VCaP (cell line): Measurements from ENCODE around the gene AGER.
A peak's percentile ranks its signal among the peaks of the same experiment; 100 is the strongest.
"Not testable (repeated sequence)": the region's sequence is repeated elsewhere in the genome, so short reads cannot be mapped to it uniquely, and the experiment has no call there.

Source experiments
- H3K27ac ChIP-seq: fragments of 450-650 bp; 2 replicates; pipeline ENCODE4 v1.5.1; 2017
- CTCF ChIP-seq: fragments of 450-650 bp; conservative IDR thresholded peaks from 2 replicates; pipeline ENCODE4 v1.5.1; 2017; ENCODE audit warnings: mild to moderate bottlenecking, moderate library complexity

AGER gene

GRCh38 chr6:32198345-32198696, 14.3 kb upstream of the AGER start:
- no peak overlapping the region for H3K27ac ChIP-seq
- no peak for TF ChIP-seq CTCF

GRCh38 chr6:32196682-32197616, 12.9 kb upstream of the AGER start:
- no peak for TF ChIP-seq CTCF
- H3K27ac ChIP-seq, result peak overlapping the region; percentile 97

- no peak for TF ChIP-seq CTCF
- peak overlapping the region; percentile 97 for H3K27ac ChIP-seq
Measured at GRCh38 chr6:32195902-32196681, 12.0 kb upstream of the AGER start.

- peak overlapping the region; percentile 97 for H3K27ac ChIP-seq
- TF ChIP-seq CTCF, result no peak; the same call in 1 of the 2 replicates
Measured at GRCh38 chr6:32195652-32195901, 11.5 kb upstream of the AGER start.

- peak overlapping the region; percentile 97 for H3K27ac ChIP-seq
- TF ChIP-seq CTCF, result peak; percentile 67
Measured at GRCh38 chr6:32194825-32195651, 11.0 kb upstream of the AGER start.

GRCh38 chr6:32194388-32194787, 10.3 kb upstream of the AGER start:
- H3K27ac ChIP-seq, result no peak overlapping the region; the same call in 1 of the 2 replicates
- no peak for TF ChIP-seq CTCF

- not testable (repeated sequence) for H3K27ac ChIP-seq
Measured at GRCh38 chr6:32193096-32193495, 9.0 kb upstream of the AGER start.
